Measurements from ENCODE around the gene TMEM63A.
"Not testable (repeated sequence)": the region's sequence is repeated elsewhere in the genome, so short reads cannot be mapped to it uniquely, and the experiment has no call there.

Gene TMEM63A

GRCh38 chr1:225845097-225845496 lies 37.1 kb downstream of the TMEM63A start:
- no peak for DNase-seq (ENCODE audit: low read depth)

- no peak for DNase-seq (ENCODE audit: low read depth)
Measured at GRCh38 chr1:225844236-225845061, 37.7 kb downstream of the TMEM63A start.

- no peak for DNase-seq (ENCODE audit: low read depth)
Measured at GRCh38 chr1:225843426-225843795, 38.8 kb downstream of the TMEM63A start.

GRCh38 chr1:225842788-225843425 lies 39.3 kb downstream of the TMEM63A start:
- DNase-seq (ENCODE audit: low read depth): no peak

- DNase-seq (ENCODE audit: low read depth): no peak
Measured at GRCh38 chr1:225842074-225842473, 40.1 kb downstream of the TMEM63A start.

- DNase-seq (ENCODE audit: low read depth): no peak
Measured at GRCh38 chr1:225840713-225841112, 41.5 kb downstream of the TMEM63A start.

GRCh38 chr1:225840223-225840610 lies 42.0 kb downstream of the TMEM63A start:
- no peak for DNase-seq (ENCODE audit: low read depth)

GRCh38 chr1:225838793-225839192 lies 43.4 kb downstream of the TMEM63A start:
- no peak for DNase-seq (ENCODE audit: low read depth)

GRCh38 chr1:225836296-225836695 lies 45.9 kb downstream of the TMEM63A start:
- DNase-seq (ENCODE audit: low read depth): not testable (repeated sequence)

GRCh38 chr1:225835856-225836255 lies 46.3 kb downstream of the TMEM63A start:
- DNase-seq (ENCODE audit: low read depth): no peak

GRCh38 chr1:225834417-225835329 lies 47.5 kb downstream of the TMEM63A start:
- DNase-seq (ENCODE audit: low read depth): no peak

- no peak for DNase-seq (ENCODE audit: low read depth)
Measured at GRCh38 chr1:225830841-225831240, 51.3 kb downstream of the TMEM63A start.

- no peak for DNase-seq (ENCODE audit: low read depth)
Measured at GRCh38 chr1:225828706-225829345, 53.4 kb downstream of the TMEM63A start.

GRCh38 chr1:225827076-225827475 lies 55.1 kb downstream of the TMEM63A start:
- no peak for DNase-seq (ENCODE audit: low read depth)

- no peak for DNase-seq (ENCODE audit: low read depth)
Measured at GRCh38 chr1:225825607-225826007, 56.6 kb downstream of the TMEM63A start.

GRCh38 chr1:225825078-225825477 lies 57.1 kb downstream of the TMEM63A start:
- no peak for DNase-seq (ENCODE audit: low read depth)

- no peak for DNase-seq (ENCODE audit: low read depth)
Measured at GRCh38 chr1:225824533-225824941, 57.6 kb downstream of the TMEM63A start.

GRCh38 chr1:225823811-225824261 lies 58.3 kb downstream of the TMEM63A start:
- no peak for DNase-seq (ENCODE audit: low read depth)

GRCh38 chr1:225822655-225823403 lies 59.4 kb downstream of the TMEM63A start:
- no peak for DNase-seq (ENCODE audit: low read depth)

- DNase-seq (ENCODE audit: low read depth): no peak
Measured at GRCh38 chr1:225820522-225821120, 61.6 kb downstream of the TMEM63A start.
